ENCODE measurements around the gene FRMD4A. TPM values are rescaled to one million over a fixed set of nuclear protein-coding genes. Genes with fewer than 3 reads are reported as not detected.

FRMD4A gene
- total and polyA plus RNA-seq, 2 of the 4 experiments (the other 2 are of a cell fraction) = 30.3 to 68.8 TPM

DNA sequence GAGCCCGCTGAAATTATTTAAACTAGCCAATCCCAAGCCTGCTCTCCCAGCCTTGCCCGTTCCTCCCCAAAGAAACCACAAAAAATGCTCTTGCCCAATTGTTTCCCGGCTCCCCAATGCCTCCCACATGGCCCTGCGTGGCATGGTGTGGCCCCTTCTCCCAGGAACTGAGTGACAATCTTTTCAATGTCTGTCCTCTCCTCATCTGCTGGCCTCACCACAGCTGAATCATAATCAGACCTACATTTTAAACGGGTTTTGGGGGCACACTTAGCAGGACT lies 542.5 kb downstream of the FRMD4A start:
- peaks cover 21% of the 10 kb centered on the region for H3K4me1 ChIP-seq (ENCODE audit: control insufficient read depth, insufficient read depth, low read length)
- H2BK20ac ChIP-seq (ENCODE audit: low read depth, low read length) = peak overlapping the region; percentile 80
- H3K79me1 ChIP-seq (ENCODE audit: low read depth in 1 of 2, low read length in 2 of 2) = peaks cover 0 to 36% of the 10 kb centered on the region in 2 experiments; a peak in 3 of 4 replicates
- H3K9ac ChIP-seq (ENCODE audit: low read depth, low read length) = peak overlapping the region; percentile 47; the same call in 1 of the 2 replicates
- peaks cover 15% of the 10 kb centered on the region for H3K9me1 ChIP-seq (ENCODE audit: insufficient read depth, low read length)
- peak overlapping the region; percentile 41; the same call in 1 of the 2 replicates for H3K18ac ChIP-seq (ENCODE audit: low read depth, low read length)
- ChIA-PET CTCF (interaction anchor here (1.3 kb wide), 1 partner anchor 302 kb away, joined by 3 read pairs; no protein-coding TSS in a partner anchor), POLR2A (ENCODE audit: unreplicated experiment) (interaction anchor here (1.6 kb wide), 1 partner anchor 397 kb away, joined by 4 read pairs; no protein-coding TSS in a partner anchor)
- in situ Hi-C loops (cut with MboI; ENCODE audit: low sequenced_read_pairs) = loop anchor here (5.0 to 10.0 kb wide), 2 partner anchors 304 to 387 kb away; no protein-coding TSS in a partner anchor
- H2BK5ac ChIP-seq (ENCODE audit: low read depth, low read length, poor library complexity, severe bottlenecking) = peak overlapping the region; percentile 55
- no peaks in the 10 kb centered on the region for H3K9me3 ChIP-seq (ENCODE audit: control insufficient read depth, insufficient read depth, low read length)
- peak overlapping the region; percentile 93 for H2AK5ac ChIP-seq (ENCODE audit: low read depth, low read length)
- H3K4ac ChIP-seq (ENCODE audit: low read depth, low read length) = peak overlapping the region; percentile 91
- TF ChIP-seq MXI1 (IDR thresholded peaks at IDR 0.05; ENCODE audit: borderline replicate concordance, low read depth, low read length) (no peak), MAFK (IDR thresholded peaks at IDR 0.05; ENCODE audit: low read depth, low read length) (no peak), POLR2A (IDR thresholded peaks at IDR 0.05; ENCODE audit: low read depth, low read length) (no peak), CHD1 (IDR thresholded peaks at IDR 0.05; ENCODE audit: low read depth, low read length) (no peak), RCOR1 (IDR thresholded peaks at IDR 0.05; ENCODE audit: insufficient replicate concordance, low read length) (no peak), SMC3 (IDR thresholded peaks at IDR 0.05; ENCODE audit: low read depth, low read length) (no peak), RFX5 (IDR thresholded peaks at IDR 0.05; ENCODE audit: low read depth, low read length) (no peak), BHLHE40 (IDR thresholded peaks at IDR 0.05; ENCODE audit: low read depth, low read length) (no peak), FOS (IDR thresholded peaks at IDR 0.05; ENCODE audit: low read depth, low read length) (no peak), RAD21 (IDR thresholded peaks at IDR 0.05; ENCODE audit: low read length) (no peak), MAZ (IDR thresholded peaks at IDR 0.05; ENCODE audit: borderline replicate concordance, low read depth, low read length) (no peak), CEBPB (IDR thresholded peaks at IDR 0.05; ENCODE audit: low read depth, low read length) (no peak), NFE2L2 (IDR thresholded peaks at IDR 0.05; ENCODE audit: low read depth, low read length) (no peak)
- TF ChIP-seq, protein P1, sequence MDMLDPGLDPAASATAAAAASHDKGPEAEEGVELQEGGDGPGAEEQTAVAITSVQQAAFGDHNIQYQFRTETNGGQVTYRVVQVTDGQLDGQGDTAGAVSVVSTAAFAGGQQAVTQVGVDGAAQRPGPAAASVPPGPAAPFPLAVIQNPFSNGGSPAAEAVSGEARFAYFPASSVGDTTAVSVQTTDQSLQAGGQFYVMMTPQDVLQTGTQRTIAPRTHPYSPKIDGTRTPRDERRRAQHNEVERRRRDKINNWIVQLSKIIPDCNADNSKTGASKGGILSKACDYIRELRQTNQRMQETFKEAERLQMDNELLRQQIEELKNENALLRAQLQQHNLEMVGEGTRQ (IDR thresholded peaks at IDR 0.05; ENCODE audit: low read depth, low read length) = no peak
- TF ChIP-seq, protein P2, sequence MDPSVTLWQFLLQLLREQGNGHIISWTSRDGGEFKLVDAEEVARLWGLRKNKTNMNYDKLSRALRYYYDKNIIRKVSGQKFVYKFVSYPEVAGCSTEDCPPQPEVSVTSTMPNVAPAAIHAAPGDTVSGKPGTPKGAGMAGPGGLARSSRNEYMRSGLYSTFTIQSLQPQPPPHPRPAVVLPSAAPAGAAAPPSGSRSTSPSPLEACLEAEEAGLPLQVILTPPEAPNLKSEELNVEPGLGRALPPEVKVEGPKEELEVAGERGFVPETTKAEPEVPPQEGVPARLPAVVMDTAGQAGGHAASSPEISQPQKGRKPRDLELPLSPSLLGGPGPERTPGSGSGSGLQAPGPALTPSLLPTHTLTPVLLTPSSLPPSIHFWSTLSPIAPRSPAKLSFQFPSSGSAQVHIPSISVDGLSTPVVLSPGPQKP (IDR thresholded peaks at IDR 0.05; ENCODE audit: borderline replicate concordance, low read depth, low read length) = no peak
- H3K27ac ChIP-seq (ENCODE audit: insufficient read depth, low read length) = peak overlapping the region; percentile 46
- H3K4me2 ChIP-seq (ENCODE audit: low read depth, low read length) = no peak overlapping the region
- H3K27me3 ChIP-seq (ENCODE audit: control insufficient read depth, insufficient read depth, low read length) = no peaks in the 10 kb centered on the region
- ATAC-seq (ENCODE audit: low read depth) (peak; percentile 29; the same call in 1 of the 2 replicates), DNase-seq (no peak)
- H2BK120ac ChIP-seq (ENCODE audit: low read depth, low read length) = peak overlapping the region; percentile 79
- peak overlapping the region; percentile 84 for H2AK9ac ChIP-seq (replicated peaks; ENCODE audit: low read depth, low read length, poor library complexity)
- H3K23ac ChIP-seq (ENCODE audit: low read depth, low read length) = peak overlapping the region; percentile 89; the same call in 1 of the 2 replicates
- H2BK15ac ChIP-seq (ENCODE audit: low read depth, low read length) = peak overlapping the region; percentile 4; the same call in 2 of the 3 replicates
- peak overlapping the region; percentile 32 for H4K5ac ChIP-seq (ENCODE audit: low read depth, low read length)
- H4K91ac ChIP-seq (ENCODE audit: insufficient read depth, low read depth, low read length) = peak overlapping the region; percentile 88
- peak overlapping the region; percentile 57 for H3K14ac ChIP-seq (replicated peaks; ENCODE audit: low read depth, low read length)
- intact Hi-C loops (cut with micrococcal nuclease) = loop anchor here (1.0 to 10.0 kb wide), 3 partner anchors 104 to 607 kb away; no protein-coding TSS in a partner anchor
- no peak overlapping the region; the same call in 1 of the 2 replicates for H3K56ac ChIP-seq (ENCODE audit: extremely low read depth, insufficient read depth, low read length)
- no peaks in the 10 kb centered on the region for H4K20me1 ChIP-seq (ENCODE audit: insufficient read depth, low read length)
- dilution Hi-C loops (cut with HindIII; ENCODE audit: low sequenced_read_pairs, unreplicated experiment) = no loop called here
- peaks cover 9% of the 10 kb centered on the region for H3K36me3 ChIP-seq (ENCODE audit: control insufficient read depth, insufficient read depth, low read length)
- peak overlapping the region; percentile 55 to 85 for H4K8ac ChIP-seq (ENCODE audit: low read depth in 2 of 2, low read length in 2 of 2)
- H2AFZ ChIP-seq (replicated peaks; ENCODE audit: low read length, poor library complexity) = peak overlapping the region; percentile 6
- no TSS peak for BruUV-seq (replicated peaks)
- WGBS, 2 experiments (ENCODE audit: extremely low coverage in 2 of 2, insufficient read length in 1 of 2) = 33% methylated on average over 2 of the region's 5 CpGs; no CpG with 5 or more reads in 1 of the 2 experiments
- H3K4me3 ChIP-seq (ENCODE audit: insufficient read depth, low read depth, low read length) = no peak overlapping the region

All from IMR-90 (cell line).